HT-29 (cell line): Measurements from ENCODE around the gene IGFBP5. TPM values are rescaled to one million over a fixed set of nuclear protein-coding genes. Genes with fewer than 3 reads are reported as not detected.

Experiments used
- DNase-seq: peaks from one replicate; pipeline ENCODE4 v3.0.0-alpha.2; 2015; ENCODE audit warnings: low spot score
- total RNA-seq: library from RNA; depleted of rRNA; stranded (reverse); fragments of >200 nt; shearing (Covaris generic); gene quantifications from 2 replicates; pipeline ENCODE4 v1.2.3, GENCODE V29; 2014

The IGFBP5 gene
- total RNA-seq, 1 experiment from 2014 or later, result not detected

DNA sequence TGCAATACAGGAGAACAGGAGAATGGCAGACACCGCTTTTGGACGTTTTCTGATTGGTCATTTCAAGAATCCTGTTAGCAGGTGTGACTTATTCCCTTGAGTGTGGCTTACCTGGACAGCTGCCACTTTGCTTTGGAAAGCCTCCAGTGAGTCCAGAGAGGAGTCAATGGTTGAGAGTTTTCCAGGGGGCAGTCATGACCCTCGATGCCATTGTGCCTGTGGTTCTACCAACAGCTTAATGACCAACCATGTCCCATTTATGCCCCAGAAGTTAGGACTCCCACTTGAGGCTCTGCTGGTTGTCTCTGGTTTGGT lies 49.8 kb downstream of the IGFBP5 start:
- no peak for DNase-seq

DNA sequence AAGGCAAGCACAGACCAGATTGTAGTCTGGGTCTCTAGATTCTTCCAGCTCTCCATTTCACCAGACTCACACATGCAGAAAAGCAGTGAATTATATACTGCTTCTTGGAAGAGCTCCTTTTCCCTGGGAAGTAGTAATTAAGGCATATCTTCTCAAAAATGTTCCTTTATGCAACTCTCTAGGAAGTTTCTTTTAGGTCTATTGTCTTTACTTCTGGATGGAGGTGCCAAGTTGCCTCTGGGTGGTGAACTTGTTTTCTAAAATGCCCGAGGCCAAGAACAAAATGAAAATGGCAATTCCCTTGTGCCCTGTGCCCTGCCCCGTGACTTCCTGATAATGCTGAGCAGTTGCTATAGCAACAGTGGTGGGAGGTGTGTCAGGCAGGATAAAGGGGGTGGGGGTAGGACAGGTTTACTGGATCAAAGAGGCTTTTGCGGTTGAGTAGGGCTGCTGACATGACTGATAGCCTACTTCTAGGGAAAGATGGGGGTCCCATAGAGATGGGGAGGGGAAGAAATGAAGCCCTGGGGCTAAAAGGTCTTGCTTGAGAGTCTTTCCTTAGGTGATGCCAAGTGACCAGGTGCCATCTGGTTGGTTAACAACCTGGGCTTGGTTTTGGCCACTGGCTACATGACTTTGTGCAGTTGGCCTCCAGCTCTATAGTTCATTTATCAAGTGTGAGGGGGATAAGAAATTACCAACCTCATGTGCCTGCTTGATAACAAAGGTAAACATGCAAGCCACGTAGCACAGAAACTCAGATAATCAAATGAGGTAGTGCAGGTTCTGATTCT lies 50.3 kb downstream of the IGFBP5 start:
- DNase-seq, result no peak

GRCh38 chr2:216643986-216644659 lies 51.2 kb downstream of the IGFBP5 start:
- DNase-seq, result no peak

DNA sequence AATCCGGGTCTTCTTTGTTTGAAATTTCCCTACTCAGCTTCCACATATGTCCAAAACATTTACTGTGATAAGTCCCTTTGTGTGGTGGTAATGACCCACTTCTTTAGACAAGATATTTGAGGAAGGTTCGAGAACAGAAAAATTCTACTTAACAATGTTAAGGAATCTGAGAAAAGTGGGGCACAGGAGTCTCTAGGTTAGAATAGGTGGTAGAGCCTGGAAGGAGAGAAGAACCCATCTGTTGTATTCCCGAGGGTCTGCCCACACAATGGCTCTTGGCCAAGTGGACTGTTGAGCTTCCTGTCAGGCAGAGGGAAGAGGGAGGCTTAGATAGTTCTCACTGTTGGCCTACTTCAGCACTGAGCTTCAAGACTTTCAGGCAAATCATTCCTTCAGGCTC lies 57.9 kb downstream of the IGFBP5 start:
- DNase-seq, result no peak

GRCh38 chr2:216636551-216637450 lies 58.5 kb downstream of the IGFBP5 start:
- peak; percentile 56 for DNase-seq

DNA sequence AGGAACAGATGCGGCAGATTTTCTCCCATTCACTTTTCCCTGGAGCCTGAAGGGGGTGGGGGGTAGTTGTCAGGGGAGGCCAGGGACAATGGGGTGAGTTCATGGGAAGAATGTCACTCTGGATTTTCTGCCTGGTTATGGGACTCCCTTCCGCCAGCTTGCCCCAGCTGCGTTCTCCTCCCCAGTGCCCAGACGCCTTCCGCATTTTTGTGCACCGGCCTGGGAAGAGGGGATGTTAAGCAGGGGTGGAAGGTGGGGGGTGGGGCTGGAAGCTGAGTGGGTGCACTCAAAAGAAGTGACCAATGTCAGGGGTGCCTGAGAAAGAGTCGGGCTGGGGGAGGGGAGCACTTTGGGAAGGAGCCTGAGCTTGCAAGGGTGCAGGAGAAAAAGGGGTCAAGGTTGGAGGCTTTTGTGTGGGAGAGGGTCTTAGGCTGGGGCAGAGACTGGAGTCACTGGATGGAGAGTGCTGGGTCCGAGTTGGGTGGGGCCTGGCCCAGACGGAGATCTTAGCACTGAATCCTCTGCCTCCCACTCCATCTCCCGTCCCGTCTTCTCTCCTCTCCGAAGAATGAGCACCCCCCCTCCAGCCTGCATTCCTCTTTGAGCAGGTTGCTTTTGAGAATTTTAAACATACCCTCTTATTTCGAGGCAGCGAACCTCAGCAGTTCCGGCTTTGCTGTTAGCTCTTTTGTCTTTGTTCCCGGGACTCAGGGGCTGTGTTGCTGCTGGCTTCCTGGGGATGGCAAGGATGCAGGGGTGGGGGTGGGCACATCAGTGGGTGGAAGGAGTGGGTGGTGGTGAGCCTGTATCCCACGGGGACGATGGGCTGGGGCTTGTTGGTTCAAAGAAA lies 59.4 kb downstream of the IGFBP5 start:
- no peak for DNase-seq

GRCh38 chr2:216635171-216635570 lies 60.2 kb downstream of the IGFBP5 start:
- DNase-seq, result no peak

GRCh38 chr2:216634370-216635148 lies 60.8 kb downstream of the IGFBP5 start:
- no peak for DNase-seq

DNA sequence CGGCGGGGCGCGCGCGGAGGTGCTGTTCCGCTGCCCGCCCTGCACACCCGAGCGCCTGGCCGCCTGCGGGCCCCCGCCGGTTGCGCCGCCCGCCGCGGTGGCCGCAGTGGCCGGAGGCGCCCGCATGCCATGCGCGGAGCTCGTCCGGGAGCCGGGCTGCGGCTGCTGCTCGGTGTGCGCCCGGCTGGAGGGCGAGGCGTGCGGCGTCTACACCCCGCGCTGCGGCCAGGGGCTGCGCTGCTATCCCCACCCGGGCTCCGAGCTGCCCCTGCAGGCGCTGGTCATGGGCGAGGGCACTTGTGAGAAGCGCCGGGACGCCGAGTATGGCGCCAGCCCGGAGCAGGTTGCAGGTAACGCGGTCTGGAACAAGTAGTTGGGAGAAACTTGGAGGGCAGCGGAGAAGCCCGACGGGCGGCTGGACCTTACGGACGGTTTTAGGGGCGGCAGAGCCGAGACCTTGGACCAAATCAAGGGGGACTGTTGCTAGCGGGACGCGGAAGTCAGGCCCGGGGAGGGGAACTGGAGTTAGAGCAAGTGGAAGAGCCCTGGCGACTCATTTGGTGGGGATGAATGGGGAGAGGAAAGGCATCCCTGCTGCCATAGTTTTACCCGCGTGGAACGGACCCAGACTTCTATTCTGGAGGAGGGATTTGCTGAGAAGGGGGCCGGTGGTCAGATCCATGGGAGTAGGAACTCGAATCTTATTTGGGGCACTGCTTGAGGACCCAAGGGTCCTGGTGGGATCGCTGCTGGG lies 61.6 kb downstream of the IGFBP5 start:
- no peak for DNase-seq

DNA sequence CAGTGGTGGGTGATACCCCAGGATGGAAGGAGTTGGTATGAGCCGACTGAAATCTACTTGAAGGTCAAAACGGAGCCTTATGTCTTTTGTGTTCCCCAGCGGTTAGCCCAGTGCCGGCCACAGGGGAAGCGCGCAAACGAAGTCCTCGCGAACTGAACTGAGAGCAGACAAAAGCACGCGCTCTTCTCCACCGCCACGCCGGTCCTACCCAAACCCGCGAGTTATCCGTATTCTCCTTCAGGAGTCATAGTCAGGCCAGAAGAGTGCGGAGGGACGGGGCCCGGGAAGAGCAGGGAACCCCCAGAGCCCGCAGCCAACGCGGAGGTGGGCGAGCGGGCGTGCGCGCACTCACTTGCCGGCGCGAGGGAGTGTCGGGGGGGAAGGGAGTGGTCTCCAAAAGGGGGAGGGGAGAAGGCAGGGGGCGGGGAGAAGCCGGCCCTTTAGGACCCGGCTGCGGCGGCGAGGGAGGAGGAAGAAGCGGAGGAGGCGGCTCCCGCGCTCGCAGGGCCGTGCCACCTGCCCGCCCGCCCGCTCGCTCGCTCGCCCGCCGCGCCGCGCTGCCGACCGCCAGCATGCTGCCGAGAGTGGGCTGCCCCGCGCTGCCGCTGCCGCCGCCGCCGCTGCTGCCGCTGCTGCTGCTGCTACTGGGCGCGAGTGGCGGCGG lies 62.3 kb downstream of the IGFBP5 start, which contains the start of gene IGFBP2:
Gene IGFBP2, plus strand, starts transcription at position 469 of the 664 bp plus-strand sequence. Its CDS starts 104 bp downstream, at position 573.
- DNase-seq, result no peak

DNA sequence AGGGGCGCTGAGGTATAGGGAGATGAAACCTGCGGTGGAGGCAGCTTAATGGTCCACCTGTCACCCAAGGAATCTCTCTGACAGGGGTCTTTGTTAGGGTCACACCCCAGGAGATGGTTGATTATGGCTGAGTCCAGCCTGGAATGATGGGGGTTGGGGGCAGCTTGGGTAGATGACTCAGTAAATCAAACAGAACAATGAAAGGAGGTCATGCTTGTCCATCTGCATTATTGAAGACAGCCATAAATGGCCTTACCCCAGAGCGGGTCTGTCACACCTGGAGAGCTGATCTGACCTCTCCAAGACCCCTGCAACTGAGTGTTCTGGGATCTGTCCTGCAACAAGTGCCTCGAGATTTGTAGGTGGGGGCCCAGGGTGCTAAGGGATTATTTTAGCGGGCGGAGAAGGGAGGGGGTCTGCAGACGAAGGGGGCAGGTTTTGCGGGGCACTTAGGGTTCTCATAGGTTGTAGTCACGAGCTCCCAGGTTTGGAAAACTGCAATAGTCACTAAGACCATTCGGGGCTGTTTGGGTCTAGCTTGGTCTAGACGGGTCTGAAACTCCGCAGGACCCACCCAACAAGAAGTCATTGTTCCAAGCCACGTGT lies 62.9 kb downstream of the IGFBP5 start:
- no peak for DNase-seq

- DNase-seq, result no peak
These were observed 65.6 kb downstream of the IGFBP5 start for GRCh38 chr2:216629784-216630183.

DNA sequence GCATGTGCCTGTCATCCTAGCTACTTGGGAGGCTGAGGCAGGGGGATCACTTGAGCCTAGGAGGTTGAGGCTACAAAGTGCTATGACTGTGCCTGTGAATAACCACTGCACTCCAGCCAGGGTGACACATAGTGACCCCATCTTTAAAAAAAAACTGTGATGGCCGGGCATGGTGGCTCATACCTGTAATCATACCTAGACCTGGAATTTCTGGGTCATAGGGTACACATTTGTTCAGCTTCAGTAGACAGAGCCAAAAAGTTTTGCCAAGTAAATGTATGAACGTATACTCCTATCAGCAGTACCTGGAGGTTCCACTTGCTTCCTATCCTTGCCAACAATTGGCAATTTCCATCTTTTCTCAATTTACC lies 68.5 kb downstream of the IGFBP5 start:
- no peak for DNase-seq

GRCh38 chr2:216626168-216626874 lies 69.0 kb downstream of the IGFBP5 start:
- peak; percentile 36 for DNase-seq

- no peak for DNase-seq
These were observed 71.1 kb downstream of the IGFBP5 start for GRCh38 chr2:216624251-216624650.

DNA sequence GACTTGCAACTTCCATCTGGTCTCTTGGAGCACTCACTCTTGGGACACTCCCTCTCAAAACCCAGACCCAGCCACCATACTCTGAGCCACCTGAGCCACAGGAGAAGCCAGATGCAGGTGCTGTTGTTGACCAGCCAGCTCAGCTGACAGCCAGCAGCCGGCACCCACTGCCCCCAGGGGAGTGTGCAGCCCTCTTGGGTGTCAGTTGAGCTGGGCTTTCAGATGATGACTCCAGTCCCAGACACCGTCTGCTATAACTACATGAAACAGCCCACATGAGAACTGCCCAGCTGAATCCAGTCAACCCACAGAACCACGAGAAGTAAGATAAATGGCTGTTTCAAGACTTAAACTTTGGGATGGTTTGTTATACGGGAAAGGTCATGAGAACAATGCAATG lies 72.8 kb downstream of the IGFBP5 start:
- DNase-seq, result no peak
